Activated T-helper 1 cell treated with anti-CD3 and anti-CD28 coated beads, Interleukin-12 subunit alpha, Interleukin-12 subunit beta, Interleukin-2, Interleukin-4 antibody, amounts not matched to agents 30 ng/mL and 10 ng/mL and 1 ng/mL, durations not matched to agents 14 hours and 24 hours and 36 hours (primary cell): ENCODE data around the gene POLR1F. TPM values are rescaled to one million over a fixed set of nuclear protein-coding genes. Genes with fewer than 3 reads are reported as not detected.

Source experiments
- DNase-seq: peaks from one replicate; pipeline ENCODE4 v3.0.0; 2021; ENCODE audit warnings: low spot score
- H3K27ac Mint-ChIP-seq: one replicate; pipeline ENCODE4 v1.8.0; 2021; ENCODE audit warnings: mild to moderate bottlenecking, mixed read lengths
- H3K27me3 Mint-ChIP-seq: one replicate; pipeline ENCODE4 v1.8.0; 2022; ENCODE audit warnings: mild to moderate bottlenecking, moderate library complexity, mixed read lengths; ENCODE audit not compliant: insufficient read depth
- H3K36me3 Mint-ChIP-seq: one replicate; pipeline ENCODE4 v1.8.0; 2021; ENCODE audit warnings: low read depth, mixed read lengths
- H3K4me1 Mint-ChIP-seq: one replicate; pipeline ENCODE4 v1.8.0; 2021; ENCODE audit warnings: low read depth, mixed read lengths
- H3K4me3 Mint-ChIP-seq: one replicate; pipeline ENCODE4 v1.8.0; 2021; ENCODE audit warnings: mild to moderate bottlenecking, moderate library complexity, mixed read lengths
- H3K9me3 Mint-ChIP-seq: one replicate; pipeline ENCODE4 v1.8.0; 2021; ENCODE audit warnings: mixed read lengths
- intact Hi-C: fragments of 100-400 bp; cut with micrococcal nuclease; formaldehyde crosslinking; loops from one replicate; pipeline ENCODE4 v1.15.1; 2024
- total RNA-seq: library from RNA; stranded (reverse); gene quantifications from 2 replicates; pipeline ENCODE4 v1.2.3, GENCODE V29; 2022

POLR1F gene
- total RNA-seq, 1 donor from 2014 or later: 41.1 TPM

DNA sequence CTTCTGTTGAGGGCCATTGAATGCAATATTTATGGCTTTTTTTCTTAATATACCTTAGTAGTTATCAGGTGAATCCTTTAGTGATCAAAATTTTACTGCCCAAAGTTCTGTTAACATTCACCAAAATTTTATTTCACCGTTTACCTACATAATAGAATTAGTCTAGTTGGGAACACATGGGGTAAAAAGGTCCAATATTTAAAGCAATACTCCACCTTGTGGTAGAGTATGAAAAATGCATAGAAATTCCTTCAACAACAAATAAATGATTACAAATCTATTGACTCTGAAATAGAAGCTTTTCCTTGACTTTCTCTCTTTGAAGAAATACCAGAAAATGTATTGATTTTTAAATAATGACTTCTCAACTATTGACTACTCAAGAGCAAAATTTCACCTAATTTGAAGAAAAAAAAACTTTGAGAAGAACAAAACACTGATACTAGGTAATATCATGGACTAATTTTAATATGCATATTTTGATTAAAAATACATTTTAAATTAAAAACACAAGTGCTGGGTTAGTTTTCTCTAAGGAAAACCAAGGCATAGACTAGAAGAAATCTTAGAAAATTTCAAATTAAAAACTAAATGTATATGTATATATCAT lies 43.3 kb downstream of the POLR1F start:
- H3K27me3 Mint-ChIP-seq: peaks cover 5% of the 10 kb centered on the region
- H3K27ac Mint-ChIP-seq: no peak overlapping the region
- H3K4me1 Mint-ChIP-seq: no peaks in the 10 kb centered on the region
- intact Hi-C loops: loop anchor here (1.0 to 5.0 kb wide), 5 partner anchors 543 to 1313 kb away; no protein-coding TSS in a partner anchor
- H3K9me3 Mint-ChIP-seq: no peaks in the 10 kb centered on the region
- H3K4me3 Mint-ChIP-seq: no peak overlapping the region
- no peaks in the 10 kb centered on the region for H3K36me3 Mint-ChIP-seq
- DNase-seq: no peak

DNA sequence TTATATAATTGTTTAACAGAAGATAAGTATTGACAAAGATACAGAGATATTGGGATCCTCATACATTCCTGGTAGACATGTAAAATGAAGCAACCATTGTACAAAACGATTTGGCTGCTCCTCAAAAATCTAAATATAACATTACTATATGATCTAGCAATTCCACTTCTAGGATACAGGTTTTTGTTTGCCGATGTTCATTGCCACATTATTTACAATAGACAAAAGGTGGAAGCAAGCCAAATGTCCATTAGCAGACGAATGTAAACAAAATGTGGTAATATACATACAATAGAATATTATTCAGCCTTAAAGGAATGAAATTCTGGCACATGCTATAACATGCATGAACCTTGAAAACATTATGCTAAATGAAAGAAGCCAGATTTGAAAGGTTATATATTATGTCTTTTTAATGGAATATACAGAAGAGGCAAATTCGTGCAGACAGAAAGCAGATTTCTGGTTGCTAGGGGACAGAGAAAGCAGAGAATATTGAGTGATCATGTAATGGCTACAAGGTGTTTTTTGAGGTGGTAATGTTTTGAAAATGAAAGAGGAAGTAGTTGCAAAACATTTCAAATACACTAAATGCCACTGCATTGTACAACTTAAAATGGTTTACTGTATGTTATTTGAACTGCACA lies 44.9 kb downstream of the POLR1F start:
- no peak for DNase-seq
- no peaks in the 10 kb centered on the region for H3K9me3 Mint-ChIP-seq
- H3K27me3 Mint-ChIP-seq: peaks cover 3% of the 10 kb centered on the region
- H3K4me1 Mint-ChIP-seq: no peaks in the 10 kb centered on the region
- H3K4me3 Mint-ChIP-seq: no peak overlapping the region
- intact Hi-C loops: no loop called here
- H3K36me3 Mint-ChIP-seq: no peaks in the 10 kb centered on the region
- H3K27ac Mint-ChIP-seq: no peak overlapping the region

DNA sequence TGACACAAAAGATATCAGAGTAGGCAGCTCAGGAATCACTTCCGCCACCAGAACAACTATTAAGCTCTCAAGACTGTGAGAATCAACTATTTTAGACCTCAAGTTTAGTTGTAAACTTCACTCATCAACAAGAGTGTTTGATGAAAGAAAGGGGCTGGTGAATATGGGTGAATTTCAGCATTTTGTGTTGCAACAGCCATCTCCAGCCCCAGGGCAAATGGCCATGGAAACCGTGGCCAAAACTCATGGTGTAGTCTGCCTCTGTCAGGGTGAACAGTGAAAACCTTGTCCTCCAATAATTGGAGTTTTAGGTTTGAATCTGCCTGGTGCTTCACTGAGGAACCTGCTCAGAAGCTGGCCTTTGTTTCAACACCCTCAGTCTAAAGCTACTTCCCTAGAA lies 60.0 kb downstream of the POLR1F start:
- H3K36me3 Mint-ChIP-seq: no peaks in the 10 kb centered on the region
- H3K27me3 Mint-ChIP-seq: no peaks in the 10 kb centered on the region
- H3K4me3 Mint-ChIP-seq: no peak overlapping the region
- H3K4me1 Mint-ChIP-seq: no peaks in the 10 kb centered on the region
- H3K9me3 Mint-ChIP-seq: peaks cover 16% of the 10 kb centered on the region
- H3K27ac Mint-ChIP-seq: no peak overlapping the region
- intact Hi-C loops: no loop called here
- no peak for DNase-seq

Other genes with a start within 250 kb of the POLR1F start
- not detected in 2 replicates for gene TMEM196, start 64.6 kb upstream of the POLR1F start, total RNA-seq